ENCODE results near the gene USP9X.

- TF ChIP-seq CTCF (conservative IDR thresholded peaks at IDR 0.05; ENCODE audit: low read length) = no peak
- no peak for TF ChIP-seq EZH2phosphoT487 (IDR thresholded peaks at IDR 0.05; ENCODE audit: borderline replicate concordance)
Measured at GRCh38 chrX:41245641-41246040, 160.4 kb downstream of the USP9X start.
